NCI-H1105 (cell line): Measurements from ENCODE around the gene TSPEAR.

Experiments used
- DNase-seq: peaks from one replicate; lab custom pipeline; 2025; lab: John Stamatoyannopoulos, UW

The TSPEAR gene

DNA sequence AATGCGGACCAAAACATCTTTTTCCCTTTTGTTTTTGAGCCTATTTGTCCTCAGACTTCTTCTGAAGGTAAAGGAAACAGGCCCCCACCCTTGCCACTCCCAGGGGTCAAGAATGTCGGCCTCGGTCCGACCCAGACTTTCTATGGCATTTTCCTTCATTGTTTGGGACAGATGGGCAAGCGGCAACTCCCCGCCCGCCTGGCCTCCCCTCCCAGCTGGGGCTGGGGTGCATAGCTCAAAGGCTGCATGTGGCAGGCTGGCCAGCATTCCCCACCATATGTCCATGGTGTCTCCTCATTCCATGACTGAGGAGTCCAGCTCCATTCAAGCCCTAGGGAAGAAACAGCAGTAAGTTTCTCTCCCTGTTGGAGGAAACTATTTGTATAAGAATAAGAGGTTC lies 29.4 kb upstream of the TSPEAR start:
- DNase-seq: no peak

DNA sequence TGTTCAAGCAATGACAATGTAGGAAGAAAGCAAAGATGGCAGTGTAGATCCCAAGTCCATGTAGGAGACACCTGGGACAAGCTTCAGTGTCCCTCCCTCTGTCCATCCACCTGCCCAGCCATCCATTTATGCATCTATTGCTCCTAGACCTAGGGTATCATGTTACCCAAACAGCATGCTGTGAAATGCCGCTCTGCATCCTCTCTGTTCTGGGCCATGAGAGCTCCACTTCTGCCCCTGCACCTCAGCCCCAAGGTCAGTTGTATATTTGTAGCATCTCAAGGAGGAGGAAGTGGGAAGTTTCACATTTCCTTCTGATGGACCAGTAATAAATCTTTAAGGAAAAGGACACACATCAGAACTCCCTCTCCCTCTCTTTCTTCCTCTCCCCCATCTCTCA lies 27.9 kb upstream of the TSPEAR start:
- DNase-seq: no peak

DNA sequence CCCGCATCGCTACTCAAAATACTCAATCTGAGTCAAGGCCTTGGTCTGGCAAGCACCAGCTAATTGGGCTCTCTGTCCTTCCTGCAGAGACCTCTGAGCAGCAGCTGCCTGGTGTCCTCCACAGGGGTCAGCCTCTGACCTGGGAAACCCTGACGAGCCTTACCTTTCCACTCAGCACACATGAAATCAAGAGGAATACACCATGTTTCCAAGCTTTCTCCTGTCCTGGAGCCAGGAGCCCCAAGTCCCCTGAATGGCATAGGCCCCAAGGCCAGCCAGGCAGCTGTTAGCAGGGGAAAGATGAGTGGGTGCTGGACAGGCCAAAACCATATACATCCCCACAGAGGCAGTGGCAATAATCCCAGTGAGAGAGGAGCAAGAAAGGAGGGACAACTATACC lies 27.2 kb upstream of the TSPEAR start:
- DNase-seq: no peak

- DNase-seq: no peak
These were observed 26.5 kb upstream of the TSPEAR start for GRCh38 chr21:44737706-44738354.

DNA sequence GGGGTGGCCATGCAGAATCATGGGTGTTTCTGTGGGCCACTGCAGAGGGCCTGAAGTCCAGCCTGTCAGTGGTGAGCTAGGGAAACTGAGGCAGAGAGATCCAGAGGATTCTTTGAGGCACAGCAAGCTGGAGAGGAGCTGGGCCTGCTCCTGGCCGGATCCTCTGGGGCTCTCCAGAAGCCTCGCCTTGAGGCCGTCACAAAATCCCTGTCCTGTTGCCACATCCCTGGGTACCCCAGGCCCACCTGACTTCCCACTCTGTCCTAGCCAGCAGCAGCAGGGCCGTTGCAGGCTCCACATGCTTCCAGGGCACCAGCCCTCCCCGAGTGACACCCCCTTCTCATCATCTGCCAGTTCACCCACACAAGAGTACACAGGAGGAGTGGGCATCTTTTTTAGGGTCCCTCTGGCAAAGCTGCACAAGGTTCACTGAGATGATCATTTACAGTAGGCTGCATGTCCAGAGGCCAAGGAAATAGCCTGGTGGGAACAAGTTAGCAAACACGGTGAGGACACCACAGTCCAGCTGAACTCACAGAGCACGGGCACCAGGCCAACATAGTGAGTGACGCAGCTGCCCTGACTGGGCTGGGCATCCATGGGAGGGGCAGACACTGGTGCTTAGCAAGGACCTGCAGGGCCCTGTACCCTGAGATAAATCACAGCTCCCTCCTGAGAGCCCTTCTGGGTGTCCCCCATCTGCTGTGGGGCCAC lies 25.1 kb upstream of the TSPEAR start:
- peak; percentile 62 for DNase-seq

DNA sequence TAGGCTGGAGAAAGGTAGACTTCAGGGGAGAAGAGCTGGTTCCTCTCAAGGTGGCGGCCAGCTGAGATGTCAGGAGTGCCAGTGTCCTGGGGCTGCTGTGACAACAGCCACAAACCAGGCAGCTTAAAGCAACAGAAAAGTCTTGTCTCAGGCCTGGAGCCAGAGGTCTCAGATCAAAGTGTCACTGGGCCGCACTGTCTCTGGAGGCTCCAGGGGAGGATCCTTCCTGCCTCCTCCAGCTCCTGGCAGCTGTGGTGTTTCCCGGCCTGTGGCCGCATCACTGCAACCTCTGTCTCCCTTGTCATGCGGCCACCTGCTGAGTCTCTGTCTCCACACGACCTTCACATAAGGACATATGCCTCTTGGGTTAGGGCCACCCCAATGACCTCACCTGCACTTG lies 24.4 kb upstream of the TSPEAR start:
- DNase-seq: no peak

- DNase-seq: no peak
These were observed 23.5 kb upstream of the TSPEAR start for GRCh38 chr21:44734841-44735240.

DNA sequence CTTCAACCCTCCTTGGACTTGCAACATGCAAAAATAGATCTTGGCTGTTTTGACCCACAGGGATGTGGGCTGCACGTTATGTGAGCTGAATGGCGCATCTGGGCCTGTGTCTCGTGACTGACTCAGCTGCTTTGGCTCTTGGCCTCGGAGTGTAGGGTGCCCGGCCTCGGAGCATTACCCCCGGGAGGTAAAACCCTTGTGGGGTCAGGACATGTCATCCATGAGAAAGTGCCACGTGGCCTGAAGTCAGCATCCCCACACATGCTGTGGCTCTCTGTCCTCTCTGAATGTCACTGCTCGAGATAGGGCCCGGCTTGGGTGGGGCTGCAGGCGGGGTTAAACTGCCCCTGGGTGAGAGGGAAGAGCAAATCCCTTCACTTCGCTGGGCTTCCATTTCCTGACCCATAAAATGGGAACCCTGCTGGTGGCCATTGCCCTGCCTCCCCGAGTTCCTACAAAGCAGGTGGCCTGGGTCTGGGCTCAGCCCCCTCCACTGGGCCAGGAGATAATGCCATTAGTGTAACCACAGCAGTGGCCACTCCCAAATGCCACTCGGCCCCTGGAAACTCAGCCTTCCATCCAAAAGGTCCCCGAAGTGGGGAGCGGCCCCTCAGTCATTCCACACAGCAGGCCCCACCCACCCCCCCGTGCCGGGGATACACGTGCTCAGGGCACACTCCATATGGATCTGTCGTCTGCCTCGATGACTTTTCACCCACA lies 22.8 kb upstream of the TSPEAR start:
- DNase-seq: no peak

DNA sequence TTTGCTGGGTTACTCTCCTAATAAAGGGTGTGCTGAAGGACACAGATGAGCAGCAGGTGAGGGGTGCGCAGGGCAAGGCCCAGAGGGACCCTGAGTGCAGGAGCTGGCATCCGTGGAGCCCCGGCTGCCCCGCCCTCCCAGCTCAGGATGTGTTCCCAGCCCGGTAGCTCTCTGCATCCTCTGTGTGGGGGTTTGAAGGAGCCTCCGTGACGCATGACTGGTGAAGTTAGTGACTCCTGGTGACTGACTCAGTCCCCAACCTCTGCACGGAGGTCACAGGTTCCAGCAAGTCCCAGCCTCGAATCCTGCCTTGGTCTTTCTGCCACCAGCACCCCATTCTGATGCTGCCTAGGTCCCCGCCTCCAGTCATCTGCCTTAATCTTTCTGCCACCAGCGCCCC lies 21.6 kb upstream of the TSPEAR start:
- DNase-seq: no peak

GRCh38 chr21:44732263-44732662 lies 20.9 kb upstream of the TSPEAR start:
- DNase-seq: no peak

DNA sequence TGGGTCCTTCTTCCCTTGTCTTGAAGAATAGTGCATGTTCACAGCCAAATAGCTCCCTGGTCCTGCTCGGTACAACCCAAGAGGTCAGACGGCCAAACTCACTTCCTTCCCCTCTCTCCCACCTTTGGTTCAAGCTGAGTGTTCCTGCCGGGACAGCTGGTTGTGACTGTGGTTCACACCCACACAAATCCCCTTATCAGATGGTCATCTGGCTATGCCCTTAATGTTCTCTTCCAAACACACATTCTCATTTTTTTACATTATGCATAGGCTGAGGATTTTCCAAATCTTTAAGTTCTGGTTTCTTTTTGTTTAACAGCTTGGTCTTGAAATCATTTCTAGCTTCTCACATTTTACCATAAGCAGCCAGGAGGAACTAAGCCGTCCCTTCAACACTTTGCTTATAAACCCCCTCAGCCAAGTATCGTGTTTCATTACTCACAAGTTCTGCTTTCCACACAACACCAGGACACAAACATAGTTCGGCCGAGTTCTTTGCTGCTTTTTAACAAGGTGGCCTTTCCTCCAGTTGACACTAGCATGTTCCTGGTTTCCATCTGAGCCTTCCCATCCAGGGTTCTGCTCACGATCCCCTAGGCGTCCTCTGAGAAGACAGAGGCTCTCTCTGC lies 19.7 kb upstream of the TSPEAR start:
- DNase-seq: no peak

- no peak for DNase-seq
These were observed 18.6 kb upstream of the TSPEAR start for GRCh38 chr21:44730028-44730395.

DNA sequence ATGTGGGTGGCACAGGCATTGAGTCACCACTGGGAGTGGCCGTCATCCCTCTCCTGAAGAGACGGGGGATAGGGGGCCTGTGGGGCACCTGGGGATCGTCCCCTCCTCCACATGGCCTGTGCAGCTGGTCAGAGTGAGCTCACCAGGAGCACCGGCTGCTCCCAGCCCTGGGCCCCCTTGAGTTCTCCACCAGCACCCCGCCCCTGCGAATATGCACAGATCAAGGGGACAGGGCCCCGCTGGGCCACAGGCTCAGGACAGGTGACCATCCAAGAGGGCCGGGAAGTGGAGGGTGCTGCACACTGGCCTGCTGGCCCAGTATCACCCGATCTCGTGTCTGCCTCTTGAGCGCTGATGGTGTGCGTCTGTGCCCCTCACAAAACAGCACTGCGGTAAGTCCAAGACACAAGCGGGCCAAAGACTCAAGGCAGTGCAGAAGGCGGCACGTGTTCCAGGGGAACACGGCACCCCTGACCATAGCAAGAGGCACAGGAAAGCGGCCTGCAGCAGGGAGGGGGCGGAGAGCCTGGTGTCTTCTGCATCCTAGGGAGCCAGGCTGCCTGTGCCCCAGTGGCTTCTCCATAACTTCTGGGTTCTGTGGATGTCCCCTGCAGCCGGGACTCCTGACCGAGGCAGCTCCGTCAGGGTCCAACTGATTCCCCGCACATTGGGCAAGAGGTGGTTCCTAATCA lies 18.1 kb upstream of the TSPEAR start:
- DNase-seq: no peak

GRCh38 chr21:44728716-44729115 lies 17.3 kb upstream of the TSPEAR start:
- no peak for DNase-seq

GRCh38 chr21:44727757-44728156 lies 16.4 kb upstream of the TSPEAR start:
- no peak for DNase-seq

- no peak for DNase-seq
These were observed 15.9 kb upstream of the TSPEAR start for GRCh38 chr21:44727321-44727720.

GRCh38 chr21:44726826-44727225 lies 15.5 kb upstream of the TSPEAR start:
- no peak for DNase-seq

DNA sequence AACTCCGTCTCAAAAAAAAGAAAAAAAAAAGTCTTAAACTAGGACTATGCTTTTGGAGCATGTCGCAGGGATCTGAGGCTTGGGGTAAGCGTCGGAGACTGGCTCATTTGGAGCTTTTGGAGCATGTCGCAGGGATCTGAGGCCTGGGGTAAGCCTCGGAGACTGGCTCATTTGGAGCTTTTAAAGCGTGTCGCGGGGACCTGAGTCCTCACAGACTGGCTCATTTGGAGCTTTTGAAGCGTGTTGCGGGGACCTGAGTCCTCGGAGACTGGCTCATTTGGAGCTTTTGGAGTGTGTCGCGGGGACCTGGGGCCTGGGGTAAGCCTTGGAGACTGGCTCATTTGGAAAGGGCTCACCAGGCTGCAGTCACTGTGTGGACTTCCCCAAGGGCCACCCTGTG lies 13.6 kb upstream of the TSPEAR start:
- no peak for DNase-seq

DNA sequence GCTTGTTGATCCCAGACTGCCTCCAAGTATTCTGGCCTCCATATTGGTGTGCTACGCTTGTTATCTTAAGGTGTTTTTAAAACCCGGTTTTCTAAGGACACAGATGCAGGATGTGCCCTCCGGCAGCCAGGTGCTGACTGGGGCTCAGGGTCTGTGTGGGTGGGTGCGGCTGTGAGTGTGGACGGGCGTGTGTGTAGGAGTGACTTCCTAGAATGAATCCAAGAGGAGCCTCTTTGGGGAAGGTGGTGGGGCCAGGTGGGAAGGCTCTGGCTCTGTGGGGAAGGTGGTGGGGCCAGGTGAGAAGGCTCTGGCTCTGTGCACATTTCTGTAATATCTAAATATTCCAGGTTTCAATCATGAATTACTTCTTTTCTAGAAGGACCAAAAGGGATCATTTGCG lies 12.8 kb upstream of the TSPEAR start:
- DNase-seq: no peak

GRCh38 chr21:44723177-44724131 lies 12.1 kb upstream of the TSPEAR start:
- DNase-seq: no peak

GRCh38 chr21:44722731-44723130 lies 11.4 kb upstream of the TSPEAR start:
- DNase-seq: no peak
